ENCODE data around the gene ITPR1. TPM values are rescaled to one million over a fixed set of nuclear protein-coding genes. Genes with fewer than 3 reads are reported as not detected.

The ITPR1 gene
- total RNA-seq, 1 donor from 2014 or later, result 6.7 TPM

GRCh38 chr3:4838621-4839022 lies 345.5 kb downstream of the ITPR1 start:
- H3K79me2 ChIP-seq (ENCODE audit: insufficient read depth, low read length), result no peaks in the 10 kb centered on the region
- FAIRE-seq (no peak), DNase-seq (ENCODE audit: low read depth) (no peak)
- no peak overlapping the region for H2AFZ ChIP-seq (ENCODE audit: low read depth, low read length)
- no peak overlapping the region for H3K4me2 ChIP-seq (ENCODE audit: low read length)
- H3K9me3 ChIP-seq (ENCODE audit: insufficient read depth, low read depth, low read length), result no peaks in the 10 kb centered on the region
- no peak overlapping the region for H3K27ac ChIP-seq (ENCODE audit: low read depth, low read length)
- H3K36me3 Mint-ChIP-seq (ENCODE audit: low read depth, unreplicated experiment), result no peaks in the 10 kb centered on the region
- no peak overlapping the region for H3K4me3 Mint-ChIP-seq (ENCODE audit: unreplicated experiment)
- no peak overlapping the region for H3K9ac ChIP-seq (ENCODE audit: low read length)
- H3K27ac Mint-ChIP-seq (ENCODE audit: unreplicated experiment), result no peak overlapping the region
- no peaks in the 10 kb centered on the region for H3K27me3 Mint-ChIP-seq (ENCODE audit: low read depth, unreplicated experiment)
- H3K36me3 ChIP-seq (ENCODE audit: insufficient read depth, low read length), result no peaks in the 10 kb centered on the region
- H3K4me1 ChIP-seq (ENCODE audit: insufficient read depth, low read length), result peaks cover 5% of the 10 kb centered on the region
- peaks cover 51% of the 10 kb centered on the region for H3K4me1 Mint-ChIP-seq (ENCODE audit: low read depth, unreplicated experiment)
- H4K20me1 ChIP-seq (ENCODE audit: insufficient read depth, low read length), result no peaks in the 10 kb centered on the region
- no peak for TF ChIP-seq EZH2 (IDR thresholded peaks at IDR 0.05; ENCODE audit: insufficient read depth, low read length)
- TF ChIP-seq, protein P1, sequence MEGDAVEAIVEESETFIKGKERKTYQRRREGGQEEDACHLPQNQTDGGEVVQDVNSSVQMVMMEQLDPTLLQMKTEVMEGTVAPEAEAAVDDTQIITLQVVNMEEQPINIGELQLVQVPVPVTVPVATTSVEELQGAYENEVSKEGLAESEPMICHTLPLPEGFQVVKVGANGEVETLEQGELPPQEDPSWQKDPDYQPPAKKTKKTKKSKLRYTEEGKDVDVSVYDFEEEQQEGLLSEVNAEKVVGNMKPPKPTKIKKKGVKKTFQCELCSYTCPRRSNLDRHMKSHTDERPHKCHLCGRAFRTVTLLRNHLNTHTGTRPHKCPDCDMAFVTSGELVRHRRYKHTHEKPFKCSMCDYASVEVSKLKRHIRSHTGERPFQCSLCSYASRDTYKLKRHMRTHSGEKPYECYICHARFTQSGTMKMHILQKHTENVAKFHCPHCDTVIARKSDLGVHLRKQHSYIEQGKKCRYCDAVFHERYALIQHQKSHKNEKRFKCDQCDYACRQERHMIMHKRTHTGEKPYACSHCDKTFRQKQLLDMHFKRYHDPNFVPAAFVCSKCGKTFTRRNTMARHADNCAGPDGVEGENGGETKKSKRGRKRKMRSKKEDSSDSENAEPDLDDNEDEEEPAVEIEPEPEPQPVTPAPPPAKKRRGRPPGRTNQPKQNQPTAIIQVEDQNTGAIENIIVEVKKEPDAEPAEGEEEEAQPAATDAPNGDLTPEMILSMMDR (IDR thresholded peaks at IDR 0.05; ENCODE audit: insufficient read depth, low read depth, low read length), result no peak
- no peaks in the 10 kb centered on the region for H3K9me3 Mint-ChIP-seq (ENCODE audit: unreplicated experiment)
- no peaks in the 10 kb centered on the region for H3K27me3 ChIP-seq (ENCODE audit: insufficient read depth, low read length)
- H3K4me3 ChIP-seq (ENCODE audit: insufficient read depth, low read depth, low read length), result no peak overlapping the region

GRCh38 chr3:4839278-4839677 lies 346.1 kb downstream of the ITPR1 start:
- DNase-seq (ENCODE audit: low read depth) (no peak), FAIRE-seq (no peak)
- H3K9me3 ChIP-seq (ENCODE audit: insufficient read depth, low read depth, low read length), result no peaks in the 10 kb centered on the region
- no peaks in the 10 kb centered on the region for H3K79me2 ChIP-seq (ENCODE audit: insufficient read depth, low read length)
- Mint-ChIP-seq H3K27me3 (ENCODE audit: low read depth, unreplicated experiment) (no peaks in the 10 kb centered on the region), H3K4me3 (ENCODE audit: unreplicated experiment) (no peak overlapping the region), H3K36me3 (ENCODE audit: low read depth, unreplicated experiment) (no peaks in the 10 kb centered on the region), H3K4me1 (ENCODE audit: low read depth, unreplicated experiment) (peaks cover 44% of the 10 kb centered on the region), H3K9me3 (ENCODE audit: unreplicated experiment) (no peaks in the 10 kb centered on the region), H3K27ac (ENCODE audit: unreplicated experiment) (no peak overlapping the region)
- H3K27me3 ChIP-seq (ENCODE audit: insufficient read depth, low read length), result no peaks in the 10 kb centered on the region
- H2AFZ ChIP-seq (ENCODE audit: low read depth, low read length), result no peak overlapping the region
- no peak overlapping the region for H3K4me3 ChIP-seq (ENCODE audit: insufficient read depth, low read depth, low read length)
- H3K4me1 ChIP-seq (ENCODE audit: insufficient read depth, low read length), result peaks cover 5% of the 10 kb centered on the region
- H3K4me2 ChIP-seq (ENCODE audit: low read length), result no peak overlapping the region
- no peak overlapping the region for H3K9ac ChIP-seq (ENCODE audit: low read length)
- H3K27ac ChIP-seq (ENCODE audit: low read depth, low read length), result no peak overlapping the region
- no peaks in the 10 kb centered on the region for H4K20me1 ChIP-seq (ENCODE audit: insufficient read depth, low read length)
- no peaks in the 10 kb centered on the region for H3K36me3 ChIP-seq (ENCODE audit: insufficient read depth, low read length)
- no peak for TF ChIP-seq EZH2 (IDR thresholded peaks at IDR 0.05; ENCODE audit: insufficient read depth, low read length)
- TF ChIP-seq, protein P1 (IDR thresholded peaks at IDR 0.05; ENCODE audit: insufficient read depth, low read depth, low read length), result no peak

DNA sequence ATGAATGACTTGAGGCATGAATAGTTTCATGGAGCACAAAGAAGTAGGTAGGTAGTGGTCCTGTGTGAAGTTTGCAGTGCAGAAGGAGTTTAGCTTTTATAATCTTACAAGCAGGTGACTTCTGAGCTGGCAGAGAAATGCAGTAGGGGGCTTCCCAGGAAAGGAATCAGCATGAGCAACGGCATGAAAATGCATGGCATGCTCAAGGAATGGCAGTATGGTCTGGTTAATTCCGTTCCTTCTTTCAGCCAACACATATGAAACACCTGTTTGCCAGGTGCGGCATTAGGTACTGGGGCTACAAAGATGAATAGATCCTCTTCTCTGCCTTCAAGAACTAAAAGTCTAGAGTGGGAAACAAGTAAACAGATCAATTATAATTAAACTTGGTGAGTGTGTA lies 348.1 kb downstream of the ITPR1 start:
- Histone ChIP-seq H3K9ac (ENCODE audit: low read length) (no peak overlapping the region), H3K36me3 (ENCODE audit: insufficient read depth, low read length) (no peaks in the 10 kb centered on the region), H3K4me1 (ENCODE audit: insufficient read depth, low read length) (no peaks in the 10 kb centered on the region), H3K4me3 (ENCODE audit: insufficient read depth, low read depth, low read length) (no peak overlapping the region), H3K79me2 (ENCODE audit: insufficient read depth, low read length) (no peaks in the 10 kb centered on the region), H3K9me3 (ENCODE audit: insufficient read depth, low read depth, low read length) (no peaks in the 10 kb centered on the region), H3K4me2 (ENCODE audit: low read length) (no peak overlapping the region), H3K27me3 (ENCODE audit: insufficient read depth, low read length) (no peaks in the 10 kb centered on the region), H2AFZ (ENCODE audit: low read depth, low read length) (no peak overlapping the region), H4K20me1 (ENCODE audit: insufficient read depth, low read length) (no peaks in the 10 kb centered on the region), H3K27ac (ENCODE audit: low read depth, low read length) (no peak overlapping the region)
- no peaks in the 10 kb centered on the region for H3K27me3 Mint-ChIP-seq (ENCODE audit: low read depth, unreplicated experiment)
- H3K9me3 Mint-ChIP-seq (ENCODE audit: unreplicated experiment), result no peaks in the 10 kb centered on the region
- peaks cover 27% of the 10 kb centered on the region for H3K4me1 Mint-ChIP-seq (ENCODE audit: low read depth, unreplicated experiment)
- no peak overlapping the region for H3K4me3 Mint-ChIP-seq (ENCODE audit: unreplicated experiment)
- DNase-seq (ENCODE audit: low read depth) (peak; percentile 42), FAIRE-seq (no peak)
- TF ChIP-seq, protein P1 (IDR thresholded peaks at IDR 0.05; ENCODE audit: insufficient read depth, low read depth, low read length), result no peak
- TF ChIP-seq EZH2 (IDR thresholded peaks at IDR 0.05; ENCODE audit: insufficient read depth, low read length), result no peak
- H3K36me3 Mint-ChIP-seq (ENCODE audit: low read depth, unreplicated experiment), result no peaks in the 10 kb centered on the region
- H3K27ac Mint-ChIP-seq (ENCODE audit: unreplicated experiment), result peak overlapping the region; percentile 27
